Ishikawa (cell line): Measurements from ENCODE around the gene TRPM5.

ENCODE experiments used
- CEBPB ChIP-seq: IDR thresholded peaks from 2 replicates; pipeline ENCODE4 v1.6.1; 2012
- CREB1 ChIP-seq: IDR thresholded peaks from 2 replicates; pipeline ENCODE4 v1.6.1; 2012; ENCODE audit warnings: low read depth
- EGR1 ChIP-seq: IDR thresholded peaks from 2 replicates; pipeline ENCODE4 v1.6.1; 2012
- EP300 ChIP-seq: IDR thresholded peaks from 2 replicates; pipeline ENCODE4 v1.6.1; 2012; ENCODE audit warnings: borderline replicate concordance
- FOXM1 ChIP-seq: IDR thresholded peaks from 2 replicates; pipeline ENCODE4 v1.6.1; 2012; ENCODE audit warnings: low read depth, borderline replicate concordance
- NFIC ChIP-seq: IDR thresholded peaks from 2 replicates; pipeline ENCODE4 v1.6.1; 2012
- RAD21 ChIP-seq: IDR thresholded peaks from 2 replicates; pipeline ENCODE4 v1.6.1; 2012; ENCODE audit warnings: low read depth
- TAF1 ChIP-seq: IDR thresholded peaks from 2 replicates; pipeline ENCODE4 v1.6.1; 2012; ENCODE audit warnings: low read depth, mild to moderate bottlenecking
- TCF12 ChIP-seq: IDR thresholded peaks from 2 replicates; pipeline ENCODE4 v1.6.1; 2012; ENCODE audit warnings: low read depth
- TEAD4 ChIP-seq: IDR thresholded peaks from 2 replicates; pipeline ENCODE4 v1.6.1; 2012
- YY1 ChIP-seq: IDR thresholded peaks from 2 replicates; pipeline ENCODE4 v1.6.1; 2012; ENCODE audit warnings: low read depth
- ZBTB7A ChIP-seq: IDR thresholded peaks from 2 replicates; pipeline ENCODE4 v1.6.1; 2012; ENCODE audit warnings: low read depth
- TF ChIP-seq, protein P1 (sequence below): IDR thresholded peaks from 2 replicates; pipeline ENCODE4 v1.6.1; 2012
- TF ChIP-seq, protein P2 (sequence below): IDR thresholded peaks from 2 replicates; pipeline ENCODE4 v1.6.1; 2012
- TF ChIP-seq, protein P3 (sequence below): IDR thresholded peaks from 2 replicates; pipeline ENCODE4 v1.6.1; 2012; ENCODE audit warnings: low read depth, mild to moderate bottlenecking

Gene TRPM5

GRCh38 chr11:2422461-2423156, 21.7 kb downstream of the TRPM5 start:
- TF ChIP-seq NFIC (no peak), ZBTB7A (no peak), TAF1 (no peak), CEBPB (no peak), RAD21 (no peak), TEAD4 (no peak), EGR1 (no peak), CREB1 (no peak), TCF12 (no peak), EP300 (no peak), FOXM1 (no peak), YY1 (no peak)
- TF ChIP-seq, protein P1, sequence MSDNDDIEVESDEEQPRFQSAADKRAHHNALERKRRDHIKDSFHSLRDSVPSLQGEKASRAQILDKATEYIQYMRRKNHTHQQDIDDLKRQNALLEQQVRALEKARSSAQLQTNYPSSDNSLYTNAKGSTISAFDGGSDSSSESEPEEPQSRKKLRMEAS, result no peak
- TF ChIP-seq, protein P2, sequence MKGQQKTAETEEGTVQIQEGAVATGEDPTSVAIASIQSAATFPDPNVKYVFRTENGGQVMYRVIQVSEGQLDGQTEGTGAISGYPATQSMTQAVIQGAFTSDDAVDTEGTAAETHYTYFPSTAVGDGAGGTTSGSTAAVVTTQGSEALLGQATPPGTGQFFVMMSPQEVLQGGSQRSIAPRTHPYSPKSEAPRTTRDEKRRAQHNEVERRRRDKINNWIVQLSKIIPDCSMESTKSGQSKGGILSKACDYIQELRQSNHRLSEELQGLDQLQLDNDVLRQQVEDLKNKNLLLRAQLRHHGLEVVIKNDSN, result no peak

- TF ChIP-seq FOXM1 (no peak), EP300 (no peak), TAF1 (no peak), YY1 (no peak), TCF12 (no peak), ZBTB7A (no peak), EGR1 (no peak), NFIC (no peak), CREB1 (no peak), RAD21 (no peak), CEBPB (no peak), TEAD4 (no peak)
- TF ChIP-seq, protein P2, result no peak
- TF ChIP-seq, protein P3, sequence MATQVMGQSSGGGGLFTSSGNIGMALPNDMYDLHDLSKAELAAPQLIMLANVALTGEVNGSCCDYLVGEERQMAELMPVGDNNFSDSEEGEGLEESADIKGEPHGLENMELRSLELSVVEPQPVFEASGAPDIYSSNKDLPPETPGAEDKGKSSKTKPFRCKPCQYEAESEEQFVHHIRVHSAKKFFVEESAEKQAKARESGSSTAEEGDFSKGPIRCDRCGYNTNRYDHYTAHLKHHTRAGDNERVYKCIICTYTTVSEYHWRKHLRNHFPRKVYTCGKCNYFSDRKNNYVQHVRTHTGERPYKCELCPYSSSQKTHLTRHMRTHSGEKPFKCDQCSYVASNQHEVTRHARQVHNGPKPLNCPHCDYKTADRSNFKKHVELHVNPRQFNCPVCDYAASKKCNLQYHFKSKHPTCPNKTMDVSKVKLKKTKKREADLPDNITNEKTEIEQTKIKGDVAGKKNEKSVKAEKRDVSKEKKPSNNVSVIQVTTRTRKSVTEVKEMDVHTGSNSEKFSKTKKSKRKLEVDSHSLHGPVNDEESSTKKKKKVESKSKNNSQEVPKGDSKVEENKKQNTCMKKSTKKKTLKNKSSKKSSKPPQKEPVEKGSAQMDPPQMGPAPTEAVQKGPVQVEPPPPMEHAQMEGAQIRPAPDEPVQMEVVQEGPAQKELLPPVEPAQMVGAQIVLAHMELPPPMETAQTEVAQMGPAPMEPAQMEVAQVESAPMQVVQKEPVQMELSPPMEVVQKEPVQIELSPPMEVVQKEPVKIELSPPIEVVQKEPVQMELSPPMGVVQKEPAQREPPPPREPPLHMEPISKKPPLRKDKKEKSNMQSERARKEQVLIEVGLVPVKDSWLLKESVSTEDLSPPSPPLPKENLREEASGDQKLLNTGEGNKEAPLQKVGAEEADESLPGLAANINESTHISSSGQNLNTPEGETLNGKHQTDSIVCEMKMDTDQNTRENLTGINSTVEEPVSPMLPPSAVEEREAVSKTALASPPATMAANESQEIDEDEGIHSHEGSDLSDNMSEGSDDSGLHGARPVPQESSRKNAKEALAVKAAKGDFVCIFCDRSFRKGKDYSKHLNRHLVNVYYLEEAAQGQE, result no peak
- TF ChIP-seq, protein P1, result no peak
These were observed 22.3 kb downstream of the TRPM5 start for GRCh38 chr11:2421996-2422395.

DNA sequence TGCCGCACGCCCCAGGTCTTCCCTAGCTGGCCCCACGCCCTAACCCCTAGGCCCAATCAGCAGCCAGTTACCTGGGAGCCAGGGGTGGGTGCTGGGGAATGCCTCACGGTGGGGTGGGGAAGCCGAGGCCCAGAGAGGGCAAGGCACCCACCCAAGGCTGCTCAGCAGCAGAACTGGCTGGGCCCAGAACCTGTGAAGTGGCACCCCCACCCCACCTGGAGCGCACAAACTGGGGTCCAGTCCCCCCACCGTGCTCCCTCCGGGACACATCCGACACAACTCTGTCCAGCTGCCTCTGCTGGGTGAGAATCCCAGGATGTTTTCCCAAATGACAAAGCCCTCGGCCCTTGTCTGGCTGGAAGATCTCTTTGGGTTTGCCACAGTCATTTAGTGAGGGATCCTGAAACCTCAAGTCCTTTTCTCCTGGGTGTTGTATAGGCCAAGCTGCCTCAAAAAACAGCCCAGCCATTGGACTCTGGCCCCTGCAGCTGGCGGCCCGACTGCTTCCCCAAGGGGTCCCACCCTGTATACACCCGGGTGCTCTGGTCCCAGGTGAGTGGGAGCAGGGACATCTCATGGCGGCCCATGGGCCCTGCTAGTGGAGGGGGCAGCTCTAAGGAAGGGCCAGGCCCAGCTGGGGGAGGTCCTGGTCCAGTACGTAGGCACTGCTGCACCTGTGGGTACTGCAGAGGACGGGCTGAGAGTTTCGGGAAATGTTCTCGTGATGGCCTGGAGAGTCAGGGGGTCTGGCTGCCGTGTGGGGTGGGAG, 22.9 kb downstream of the TRPM5 start:
- TF ChIP-seq TCF12, result no peak
- no peak for TF ChIP-seq EP300
- TF ChIP-seq, protein P2, result no peak
- TF ChIP-seq, protein P1, result no peak
- TF ChIP-seq ZBTB7A, result no peak
- no peak for TF ChIP-seq EGR1
- TF ChIP-seq FOXM1, result no peak
- TF ChIP-seq RAD21, result no peak
- TF ChIP-seq TEAD4, result no peak
- TF ChIP-seq YY1, result no peak
- TF ChIP-seq, protein P3, result no peak
- no peak for TF ChIP-seq NFIC
- TF ChIP-seq CREB1, result no peak
- TF ChIP-seq CEBPB, result no peak
- TF ChIP-seq TAF1, result no peak

DNA sequence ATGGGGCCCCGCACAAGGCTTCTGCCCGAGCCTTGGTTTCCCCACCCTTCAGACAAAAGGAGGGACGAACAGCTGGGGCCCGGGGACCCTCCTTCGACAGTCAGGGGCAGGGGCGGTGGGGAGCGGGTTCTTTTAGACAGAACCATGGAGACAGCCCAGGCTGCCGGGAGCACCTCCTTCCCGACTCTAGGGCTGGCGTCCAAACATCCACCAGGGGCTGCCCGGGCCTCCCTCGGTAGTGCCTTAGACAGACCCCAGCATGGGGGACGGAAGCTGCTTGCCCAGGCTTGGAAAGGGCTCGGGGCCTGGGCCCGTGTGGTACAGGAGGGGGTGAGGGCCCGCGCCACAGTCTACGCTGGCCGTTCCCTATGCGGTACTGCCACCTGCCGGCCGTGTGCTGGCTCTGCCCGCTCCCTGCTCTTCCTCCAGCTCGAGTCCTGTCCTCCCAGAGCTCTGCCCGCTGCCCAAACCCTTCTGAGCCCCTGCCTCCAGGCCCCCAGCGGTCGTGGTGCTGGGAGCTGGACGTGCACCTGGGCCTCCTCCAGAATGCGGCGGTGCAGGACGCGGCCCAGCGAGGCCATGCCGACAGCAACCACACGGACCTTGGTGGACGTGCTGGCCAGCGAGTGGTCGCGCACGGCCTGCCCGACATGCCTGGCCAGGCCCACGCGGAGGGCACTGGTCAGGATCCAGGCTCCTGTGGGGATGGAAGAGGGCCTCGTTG, 23.6 kb downstream of the TRPM5 start:
- TF ChIP-seq NFIC (no peak), RAD21 (peak; percentile 88), CEBPB (no peak), ZBTB7A (no peak), YY1 (no peak)
- TF ChIP-seq, protein P2, result no peak
